Lung (tissue), 12 donors: ENCODE results near the gene ALOX12B. TPM values are rescaled to one million over a fixed set of nuclear protein-coding genes. Genes with fewer than 3 reads are reported as not detected.
A peak's percentile ranks its signal among the peaks of the same experiment; 100 is the strongest.

Experiments
- ATAC-seq: fragments of 200-7000 bp; cut with Tn5 transposase; one replicate; pipeline ENCODE4 v1.9.1; 2020; ENCODE audit warnings: moderate number of reproducible peaks; ENCODE audit not compliant: insufficient read depth, low FRiP score
- DNase-seq, 3 donors: peaks; one replicate each; pipeline ENCODE4 v3.0.0-alpha.2; 2013 to 2017
- H3K27ac ChIP-seq, 2 donors: one replicate each; pipeline ENCODE4 v1.5.1; 2013; ENCODE audit warnings: mild to moderate bottlenecking in 2 of 2, moderate library complexity in 2 of 2, control low read depth in 1 of 2, inconsistent platforms in 1 of 2, low read depth in 1 of 2, low read length in 1 of 2
- H3K27me3 ChIP-seq, 3 donors: one replicate each; pipeline ENCODE4 v1.5.1; 2013; ENCODE audit warnings: low read length in 2 of 3; ENCODE audit not compliant: control insufficient read depth in 3 of 3, insufficient read depth in 3 of 3
- H3K36me3 ChIP-seq, 4 donors: one replicate each; pipeline ENCODE4 v1.5.1; 2013; ENCODE audit warnings: low read length in 4 of 4, mild to moderate bottlenecking in 1 of 4, moderate library complexity in 1 of 4; ENCODE audit not compliant: control insufficient read depth in 4 of 4, insufficient read depth in 4 of 4
- H3K4me1 ChIP-seq, 5 donors: one replicate each; pipeline ENCODE4 v1.5.1; 2013; ENCODE audit warnings: low read length in 5 of 5, mild to moderate bottlenecking in 2 of 5, moderate library complexity in 1 of 5; ENCODE audit not compliant: control insufficient read depth in 5 of 5, insufficient read depth in 5 of 5
- H3K4me3 ChIP-seq: one replicate; pipeline ENCODE4 v1.5.1; 2013; ENCODE audit warnings: mild to moderate bottlenecking, control low read depth, moderate library complexity
- H3K9ac ChIP-seq, 2 donors: one replicate each; pipeline ENCODE4 v1.5.1; 2013; ENCODE audit warnings: low read length in 2 of 2, control low read depth in 1 of 2; ENCODE audit not compliant: insufficient read depth in 1 of 2
- H3K9me3 ChIP-seq, 4 donors: one replicate each; pipeline ENCODE4 v1.5.1; 2013; ENCODE audit warnings: low read length in 3 of 4, mild to moderate bottlenecking in 1 of 4, moderate library complexity in 1 of 4; ENCODE audit not compliant: control insufficient read depth in 4 of 4, insufficient read depth in 3 of 4
- WGBS, 2 donors: extraction: QIAGEN DNeasy Blood & Tissue Kit; methylation state at CpG; one replicate each; pipeline ENCODE4 v1.1.7; 2013; 5-methylcytosine and 5-hydroxymethylcytosine counted together
- polyA plus RNA-seq, 2 donors: library from polyadenylated mRNA; stranded (reverse); fragments of 200-250 nt; gene quantifications; one replicate each; pipeline ENCODE4 v1.2.1, GENCODE V29; 2013
- total RNA-seq, 2 donors: library from RNA; depleted of rRNA in 1 of 2; stranded (reverse); fragments of >200 nt in 1 of 2; gene quantifications; one replicate each; pipeline ENCODE4 v1.2.1, GENCODE V29; 2014 to 2021
- TF ChIP-seq, protein P1 (sequence below): IDR thresholded peaks from 2 replicates; pipeline ENCODE4 v1.5.1; 2012; ENCODE audit warnings: mild to moderate bottlenecking; ENCODE audit errors: control extremely low read depth, extremely low read depth
- donor health status: control.
- donor health status: control.
- donor health status: Bipolar disorder and iron deficiency.
- donor health status: healthy.
- donor health status: DM: yes; HTN: yes; CAD: no.

Gene ALOX12B
- total and polyA plus RNA-seq, 4 donors: 0.06 to 0.48 (median 0.46) TPM; not detected in 1

GRCh38 chr17:8038954-8039610, 48.4 kb downstream of the ALOX12B start, which contains the start of gene ALOX15B:
TSS of gene ALOX15B (plus strand) at chr17:8039059. CDS start at chr17:8039156, 97 bp downstream.
- Histone ChIP-seq H3K36me3 (no peaks in the 10 kb centered on the region), H3K9ac (no peak within 1 kb of the TSS), H3K9me3 (peaks cover 0 to 5% (median 0%) of the 10 kb centered on the region in 4 donors), H3K27me3 (peaks cover 0 to 2% (median 0%) of the 10 kb centered on the region in 3 donors), H3K27ac (peak within 1 kb of the TSS in 1 of 2 donors; percentile 89), H3K4me3 (peak within 1 kb of the TSS; percentile 33), H3K4me1 (peaks cover 0 to 8% (median 0%) of the 10 kb centered on the region in 5 donors)
- ATAC-seq: no peak
- DNase-seq: peak in 2 of 3 donors; percentile 34 to 41
- TF ChIP-seq, protein P1, sequence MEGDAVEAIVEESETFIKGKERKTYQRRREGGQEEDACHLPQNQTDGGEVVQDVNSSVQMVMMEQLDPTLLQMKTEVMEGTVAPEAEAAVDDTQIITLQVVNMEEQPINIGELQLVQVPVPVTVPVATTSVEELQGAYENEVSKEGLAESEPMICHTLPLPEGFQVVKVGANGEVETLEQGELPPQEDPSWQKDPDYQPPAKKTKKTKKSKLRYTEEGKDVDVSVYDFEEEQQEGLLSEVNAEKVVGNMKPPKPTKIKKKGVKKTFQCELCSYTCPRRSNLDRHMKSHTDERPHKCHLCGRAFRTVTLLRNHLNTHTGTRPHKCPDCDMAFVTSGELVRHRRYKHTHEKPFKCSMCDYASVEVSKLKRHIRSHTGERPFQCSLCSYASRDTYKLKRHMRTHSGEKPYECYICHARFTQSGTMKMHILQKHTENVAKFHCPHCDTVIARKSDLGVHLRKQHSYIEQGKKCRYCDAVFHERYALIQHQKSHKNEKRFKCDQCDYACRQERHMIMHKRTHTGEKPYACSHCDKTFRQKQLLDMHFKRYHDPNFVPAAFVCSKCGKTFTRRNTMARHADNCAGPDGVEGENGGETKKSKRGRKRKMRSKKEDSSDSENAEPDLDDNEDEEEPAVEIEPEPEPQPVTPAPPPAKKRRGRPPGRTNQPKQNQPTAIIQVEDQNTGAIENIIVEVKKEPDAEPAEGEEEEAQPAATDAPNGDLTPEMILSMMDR: no peak
- 10 to 13% methylated on average over 35 to 37 of the region's 37 CpGs for WGBS, 2 donors

DNA sequence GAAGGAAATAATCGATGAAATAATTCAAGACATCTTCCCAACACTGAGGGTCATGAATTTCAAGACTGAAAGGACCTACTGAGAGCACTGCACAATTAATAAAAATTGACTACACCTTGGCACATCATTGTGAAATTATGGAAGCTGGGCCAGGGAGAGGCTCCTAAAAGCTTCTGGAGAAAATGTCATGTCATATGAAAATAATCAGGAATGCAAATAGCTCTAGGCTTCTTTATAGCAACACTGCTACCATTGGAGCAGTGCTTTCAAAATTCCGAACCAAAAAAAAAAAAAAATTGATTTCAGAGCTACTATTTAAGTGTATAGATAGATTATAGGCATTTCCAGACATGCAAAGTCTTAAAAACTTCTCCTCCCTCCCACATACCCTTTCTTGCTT, 55.1 kb downstream of the ALOX12B start:
- TF ChIP-seq, protein P1: no peak
- DNase-seq (no peak), ATAC-seq (no peak)
- Histone ChIP-seq H3K4me3 (no peak overlapping the region), H3K36me3 (no peaks in the 10 kb centered on the region), H3K9ac (no peak overlapping the region), H3K4me1 (no peaks in the 10 kb centered on the region), H3K9me3 (no peaks in the 10 kb centered on the region), H3K27ac (no peak overlapping the region), H3K27me3 (peaks cover 0 to 4% (median 2%) of the 10 kb centered on the region in 3 donors)
- WGBS, 2 donors: 86 to 95% methylated on average over 2 of the region's 2 CpGs

DNA sequence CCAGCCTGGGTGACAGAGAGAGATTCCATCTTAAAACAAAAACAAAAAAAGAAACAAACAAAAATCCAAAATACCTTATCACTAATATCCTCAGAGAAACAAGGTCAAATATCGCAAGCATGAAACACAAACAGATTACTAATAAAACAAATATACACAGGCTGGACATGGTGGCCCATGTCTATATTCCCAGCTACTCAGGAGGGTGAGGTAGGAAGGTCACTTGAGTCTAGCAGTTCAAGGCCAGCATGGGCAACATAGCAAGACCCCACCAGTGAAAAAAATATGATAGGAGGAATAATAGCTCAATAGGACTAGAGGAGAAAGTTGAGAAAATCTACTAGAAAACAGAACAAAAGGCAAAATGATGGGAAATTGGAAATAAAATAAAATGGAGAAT, 55.6 kb downstream of the ALOX12B start:
- no peak for DNase-seq
- TF ChIP-seq, protein P1: no peak
- Histone ChIP-seq H3K27me3 (peaks cover 0 to 6% (median 2%) of the 10 kb centered on the region in 3 donors), H3K9ac (no peak overlapping the region), H3K4me3 (no peak overlapping the region), H3K36me3 (no peaks in the 10 kb centered on the region), H3K9me3 (no peaks in the 10 kb centered on the region), H3K4me1 (no peaks in the 10 kb centered on the region), H3K27ac (no peak overlapping the region)
- 84 to 94% methylated on average over 1 of the region's 1 CpG for WGBS, 2 donors
- no peak for ATAC-seq
